PC-9 (cell line): Measurements from ENCODE around the gene SMIM12. TPM values are rescaled to one million over a fixed set of nuclear protein-coding genes. Genes with fewer than 3 reads are reported as not detected.

Source experiments
- BruUV-seq: library from RNA; stranded (reverse); fragments of 400-500 nt; replicated peaks from 2 replicates; lab custom pipeline; 2021; lab: Mats Ljungman, UMichigan
- CTCF ChIA-PET: fragments of 300-600 bp; sonication (Branson Sonifier 250); formaldehyde crosslinking; loops from one replicate; lab custom pipeline; 2022; ENCODE audit warnings: antibody characterized with exemption; lab: Charles Lee
- POLR2A ChIA-PET: fragments of 300-600 bp; sonication (Branson Sonifier 250); formaldehyde crosslinking; loops from one replicate; lab custom pipeline; 2022; ENCODE audit warnings: antibody characterized with exemption; ENCODE audit not compliant: unreplicated experiment; lab: Charles Lee
- DNase-seq, 2 experiments: peaks; one replicate each; pipeline versions ENCODE4 v3.0.0 to v3.0.0-alpha.2; 2015 to 2022; ENCODE audit warnings: mixed read lengths in 1 of 2
- H2AFZ ChIP-seq: fragments of 200-600 bp; sonication (generic); 2 replicates; pipeline ENCODE4 v1.8.1; 2017; ENCODE audit warnings: antibody characterized with exemption
- H3F3A ChIP-seq: fragments of 200-600 bp; sonication (generic); 2 replicates; pipeline ENCODE4 v1.8.1; 2017; ENCODE audit warnings: antibody characterized with exemption, mild to moderate bottlenecking, low read depth; ENCODE audit not compliant: insufficient read depth
- H3K27ac ChIP-seq: fragments of 200-600 bp; sonication (generic); 2 replicates; pipeline ENCODE4 v1.6.1; 2016; ENCODE audit warnings: mixed run types
- H3K27me3 ChIP-seq: fragments of 200-600 bp; sonication (generic); 2 replicates; pipeline ENCODE4 v1.6.1; 2016; ENCODE audit warnings: low read depth, mixed run types; ENCODE audit not compliant: insufficient read depth
- H3K36me3 ChIP-seq: fragments of 200-600 bp; sonication (generic); 2 replicates; pipeline ENCODE4 v1.6.1; 2016; ENCODE audit warnings: low read depth, mixed run types
- H3K4me1 ChIP-seq: fragments of 200-600 bp; sonication (generic); replicated peaks from 2 replicates; pipeline ENCODE4 v1.6.1; 2016; ENCODE audit warnings: mixed run types; ENCODE audit not compliant: insufficient read depth
- H3K4me2 ChIP-seq: fragments of 200-600 bp; sonication (generic); 2 replicates; pipeline ENCODE4 v1.6.1; 2017; ENCODE audit warnings: mixed run types
- H3K4me3 ChIP-seq: fragments of 200-600 bp; sonication (generic); 2 replicates; pipeline ENCODE4 v1.6.1; 2016; ENCODE audit warnings: mixed run types
- H3K79me2 ChIP-seq: fragments of 200-600 bp; sonication (generic); 2 replicates; pipeline ENCODE4 v1.6.1; 2017; ENCODE audit warnings: low read depth, mixed run types
- H3K9me2 ChIP-seq: fragments of 200-600 bp; sonication (generic); 2 replicates; pipeline ENCODE4 v1.8.1; 2017; ENCODE audit warnings: mild to moderate bottlenecking; ENCODE audit not compliant: insufficient read depth
- H3K9me3 ChIP-seq: fragments of 200-600 bp; sonication (generic); 2 replicates; pipeline ENCODE4 v1.8.1; 2016; ENCODE audit warnings: low read depth; ENCODE audit not compliant: insufficient read depth
- H4K20me1 ChIP-seq: fragments of 200-600 bp; sonication (generic); 2 replicates; pipeline ENCODE4 v1.8.1; 2017; ENCODE audit not compliant: insufficient read depth
- CTCF ChIP-seq: fragments of 200-600 bp; sonication (generic); conservative IDR thresholded peaks from 2 replicates; pipeline ENCODE4 v1.6.1; 2017; ENCODE audit warnings: mixed run types, antibody characterized with exemption, mild to moderate bottlenecking, moderate library complexity
- EZH2 ChIP-seq: fragments of 200-600 bp; sonication (generic); IDR thresholded peaks from 2 replicates; pipeline ENCODE4 v1.8.0; 2017; ENCODE audit warnings: antibody characterized with exemption, low read depth
- intact Hi-C: fragments of 100-400 bp; cut with micrococcal nuclease; formaldehyde crosslinking; loops from one replicate; pipeline ENCODE4 v1.10.0; 2022; ENCODE audit not compliant: unreplicated experiment
- total RNA-seq: library from RNA; stranded (reverse); gene quantifications from 2 replicates; pipeline ENCODE4 v1.2.3, GENCODE V29; 2021

SMIM12 gene
- total RNA-seq, 1 experiment from 2014 or later, result 17.4 TPM

GRCh38 chr1:34850382-34850781 lies 9.2 kb downstream of the SMIM12 start:
- CTCF ChIA-PET, result no interaction called here
- Histone ChIP-seq H4K20me1 (peaks cover 22% of the 10 kb centered on the region), H3K4me1 (no peaks in the 10 kb centered on the region), H2AFZ (no peak overlapping the region), H3K4me3 (no peak overlapping the region), H3K27ac (no peak overlapping the region), H3K79me2 (0 out of 2 replicates have a peak, but pooled peaks cover 5% of the 10 kb centered on the region), H3F3A (peaks cover 14% of the 10 kb centered on the region; the same call in 1 of the 2 replicates), H3K9me3 (no peaks in the 10 kb centered on the region), H3K36me3 (no peaks in the 10 kb centered on the region), H3K9me2 (no peaks in the 10 kb centered on the region), H3K27me3 (no peaks in the 10 kb centered on the region), H3K4me2 (no peak overlapping the region)
- no peak for TF ChIP-seq EZH2
- TF ChIP-seq CTCF, result no peak
- POLR2A ChIA-PET, result no interaction called here
- intact Hi-C loops, result loop anchor here (5.0 to 10.0 kb wide), 5 partner anchors 43 to 922 kb away; partner anchors contain the start of gene PSMB2
- BruUV-seq, result no TSS peak
- DNase-seq, result no peak

- ChIA-PET CTCF (no interaction called here), POLR2A (no interaction called here)
- Histone ChIP-seq H3K36me3 (no peaks in the 10 kb centered on the region), H3K27ac (no peak overlapping the region), H2AFZ (no peak overlapping the region), H4K20me1 (peaks cover 15% of the 10 kb centered on the region), H3F3A (no peaks in the 10 kb centered on the region), H3K4me2 (no peak overlapping the region), H3K4me3 (no peak overlapping the region), H3K9me2 (no peaks in the 10 kb centered on the region), H3K79me2 (0 out of 2 replicates have a peak, but pooled peaks cover 5% of the 10 kb centered on the region), H3K9me3 (no peaks in the 10 kb centered on the region), H3K27me3 (no peaks in the 10 kb centered on the region), H3K4me1 (peaks cover 16% of the 10 kb centered on the region)
- intact Hi-C loops, result no loop called here
- TF ChIP-seq CTCF (no peak), EZH2 (no peak)
- DNase-seq, result no peak
- BruUV-seq, result no TSS peak
Measured at GRCh38 chr1:34847094-34847493, 12.5 kb downstream of the SMIM12 start.

GRCh38 chr1:34846265-34846664 lies 13.3 kb downstream of the SMIM12 start:
- H3F3A ChIP-seq, result no peaks in the 10 kb centered on the region
- H3K36me3 ChIP-seq, result no peaks in the 10 kb centered on the region
- CTCF ChIA-PET, result no interaction called here
- H4K20me1 ChIP-seq, result peaks cover 9% of the 10 kb centered on the region
- peaks cover 16% of the 10 kb centered on the region for H3K4me1 ChIP-seq
- no peak for TF ChIP-seq CTCF
- TF ChIP-seq EZH2, result no peak
- BruUV-seq, result no TSS peak
- no peak overlapping the region for H3K27ac ChIP-seq
- POLR2A ChIA-PET, result no interaction called here
- no peaks in the 10 kb centered on the region for H3K9me3 ChIP-seq
- no peak overlapping the region for H2AFZ ChIP-seq
- H3K9me2 ChIP-seq, result no peaks in the 10 kb centered on the region
- H3K27me3 ChIP-seq, result no peaks in the 10 kb centered on the region
- H3K4me2 ChIP-seq, result no peak overlapping the region
- no peak overlapping the region for H3K4me3 ChIP-seq
- no peak for DNase-seq
- 0 out of 2 replicates have a peak, but pooled peaks cover 2% of the 10 kb centered on the region for H3K79me2 ChIP-seq
- intact Hi-C loops, result no loop called here
